ENCODE measurements around the gene SCMH1. TPM values are rescaled to one million over a fixed set of nuclear protein-coding genes. Genes with fewer than 3 reads are reported as not detected.

SCMH1 gene
- total RNA-seq, 1 experiment from 2014 or later, result 16.5 TPM

- no peak overlapping the region for H4K5ac ChIP-seq (ENCODE audit: insufficient read length, low read depth, low read length)
- no peaks in the 10 kb centered on the region for H4K20me1 ChIP-seq (ENCODE audit: control insufficient read depth, insufficient read depth, insufficient read length)
- no peaks in the 10 kb centered on the region for H3K9me3 ChIP-seq (ENCODE audit: control insufficient read depth, low read depth, low read length)
- no peak overlapping the region for H3K56ac ChIP-seq (ENCODE audit: insufficient read length, low read depth, low read length)
- no peak for DNase-seq
- no peak overlapping the region for H4K8ac ChIP-seq (replicated peaks; ENCODE audit: insufficient read length, low read depth, low read length)
- no peak overlapping the region for H2BK5ac ChIP-seq (ENCODE audit: insufficient read length, low read length)
- H2BK120ac ChIP-seq (ENCODE audit: low read depth, low read length, poor library complexity, severe bottlenecking), result no peak overlapping the region
- H4K91ac ChIP-seq (ENCODE audit: insufficient read length, low read depth, low read length), result no peak overlapping the region
- H3K79me2 ChIP-seq (ENCODE audit: insufficient read depth, low read length), result no peaks in the 10 kb centered on the region
- no peak overlapping the region for H2AFZ ChIP-seq (ENCODE audit: low read length)
- no peak overlapping the region for H3K4ac ChIP-seq (ENCODE audit: low read depth, low read length)
- H2BK20ac ChIP-seq (ENCODE audit: low read depth, low read length, poor library complexity, severe bottlenecking), result no peak overlapping the region
- H3K18ac ChIP-seq (ENCODE audit: insufficient read length, low read depth, low read length), result no peak overlapping the region
- H3K27ac Mint-ChIP-seq, result no peak overlapping the region; a peak in 1 of 7 replicates
- TF ChIP-seq CTCF (conservative IDR thresholded peaks at IDR 0.05), result no peak
- H2BK12ac ChIP-seq (ENCODE audit: insufficient read length, low read depth, low read length), result no peak overlapping the region
- no peak overlapping the region for H2AK5ac ChIP-seq (ENCODE audit: insufficient read length, low read length)
- no peaks in the 10 kb centered on the region for H3K79me1 ChIP-seq (ENCODE audit: insufficient read depth, low read depth, low read length, poor library complexity, severe bottlenecking)
- no peaks in the 10 kb centered on the region for H3K27me3 Mint-ChIP-seq (ENCODE audit: low read depth)
- H3K23me2 ChIP-seq (ENCODE audit: insufficient read length, low read depth, low read length, poor library complexity, severe bottlenecking), result no peaks in the 10 kb centered on the region
- no peaks in the 10 kb centered on the region for H3K9me3 Mint-ChIP-seq
- H3K14ac ChIP-seq (ENCODE audit: insufficient read depth, low read length), result no peak overlapping the region
- H3K27ac ChIP-seq (ENCODE audit: insufficient read length, low read depth, low read length), result no peak overlapping the region
- H3T11ph ChIP-seq (ENCODE audit: low read length), result no peak overlapping the region
- H3K27me3 ChIP-seq (ENCODE audit: insufficient read depth, low read length), result no peaks in the 10 kb centered on the region
- H3K4me3 Mint-ChIP-seq, result no peak overlapping the region
- no peak overlapping the region for H2BK15ac ChIP-seq (ENCODE audit: low read depth, low read length)
- H3K9ac ChIP-seq (ENCODE audit: extremely low read depth, insufficient read length, low read length), result no peak overlapping the region
- no peak overlapping the region for H3K23ac ChIP-seq (ENCODE audit: insufficient read length, low read depth, low read length)
- H3K36me3 Mint-ChIP-seq (ENCODE audit: insufficient read depth in 1 of 3, low read depth in 3 of 3), result peaks cover 64 to 92% (median 89%) of the 10 kb centered on the region in 3 experiments; a peak in 6 of 7 replicates
- no peaks in the 10 kb centered on the region for H3K4me1 ChIP-seq (ENCODE audit: insufficient read depth, low read length)
- H3K4me2 ChIP-seq (ENCODE audit: insufficient read depth, insufficient read length, low read length), result no peak overlapping the region
- no CpG with 5 or more reads among the region's 1 CpG for WGBS (ENCODE audit: extremely low coverage, insufficient read length, low lambda C conversion rate)
- no peaks in the 10 kb centered on the region for H3K4me1 Mint-ChIP-seq
Measured at GRCh38 chr1:41010345-41010744, 231.8 kb downstream of the SCMH1 start.

Data from H9 (cell line).